Calu3 (cell line): ENCODE results near the gene FNDC3B. TPM values are rescaled to one million over a fixed set of nuclear protein-coding genes. Genes with fewer than 3 reads are reported as not detected.

Experiments
- BruUV-seq: library from RNA; stranded (reverse); fragments of 400-500 nt; replicated peaks from 2 replicates; lab custom pipeline; 2021; lab: Mats Ljungman, UMichigan
- CTCF ChIA-PET: fragments of 300-600 bp; sonication (Branson Sonifier 250); formaldehyde crosslinking; loops from one replicate; lab custom pipeline; 2022; ENCODE audit warnings: antibody characterized with exemption; lab: Charles Lee
- DNase-seq: peaks from one replicate; pipeline ENCODE4 v3.0.0; 2022
- H3K27ac Mint-ChIP-seq: one replicate; pipeline ENCODE4 v1.8.0; 2022; ENCODE audit warnings: mixed read lengths; ENCODE audit not compliant: unreplicated experiment
- H3K27me3 Mint-ChIP-seq: one replicate; pipeline ENCODE4 v1.8.0; 2022; ENCODE audit warnings: mixed read lengths; ENCODE audit not compliant: unreplicated experiment
- H3K36me3 Mint-ChIP-seq: one replicate; pipeline ENCODE4 v1.8.0; 2022; ENCODE audit warnings: mild to moderate bottlenecking, moderate library complexity, mixed read lengths; ENCODE audit not compliant: insufficient read depth, unreplicated experiment
- H3K4me1 Mint-ChIP-seq: one replicate; pipeline ENCODE4 v1.8.0; 2022; ENCODE audit warnings: mild to moderate bottlenecking, low read depth, mixed read lengths; ENCODE audit not compliant: unreplicated experiment
- H3K4me3 Mint-ChIP-seq: one replicate; pipeline ENCODE4 v1.8.0; 2022; ENCODE audit warnings: mild to moderate bottlenecking, low read depth, moderate library complexity, mixed read lengths; ENCODE audit not compliant: unreplicated experiment
- H3K9me3 Mint-ChIP-seq: one replicate; pipeline ENCODE4 v1.8.0; 2022; ENCODE audit warnings: low read depth, mixed read lengths; ENCODE audit not compliant: unreplicated experiment
- intact Hi-C: fragments of 100-400 bp; cut with micrococcal nuclease; formaldehyde crosslinking; loops from one replicate; pipeline ENCODE4 v1.10.0; 2022; ENCODE audit not compliant: unreplicated experiment
- total RNA-seq: library from RNA; stranded (reverse); gene quantifications from 2 replicates; pipeline ENCODE4 v1.2.3, GENCODE V29; 2022
- TF ChIP-seq, protein P1 (sequence below): fragments of 200-600 bp; IDR thresholded peaks from one replicate; pipeline ENCODE4 v1.8.0; 2022; ENCODE audit warnings: antibody characterized with exemption; ENCODE audit not compliant: unreplicated experiment

The FNDC3B gene
- total RNA-seq, 1 experiment from 2014 or later: 453 TPM

GRCh38 chr3:172444821-172445220, 405.4 kb downstream of the FNDC3B start:
- intact Hi-C loops: no loop called here
- no peak for DNase-seq
- CTCF ChIA-PET: interaction anchor here (0.5 kb wide), 1 partner anchor 32 kb away, joined by 3 read pairs; no protein-coding TSS in a partner anchor
- Mint-ChIP-seq H3K36me3 (no peaks in the 10 kb centered on the region), H3K27ac (no peak overlapping the region), H3K27me3 (peaks cover 39% of the 10 kb centered on the region), H3K4me3 (no peak overlapping the region), H3K9me3 (peaks cover 7% of the 10 kb centered on the region), H3K4me1 (no peaks in the 10 kb centered on the region)
- BruUV-seq: no TSS peak
- TF ChIP-seq, protein P1, sequence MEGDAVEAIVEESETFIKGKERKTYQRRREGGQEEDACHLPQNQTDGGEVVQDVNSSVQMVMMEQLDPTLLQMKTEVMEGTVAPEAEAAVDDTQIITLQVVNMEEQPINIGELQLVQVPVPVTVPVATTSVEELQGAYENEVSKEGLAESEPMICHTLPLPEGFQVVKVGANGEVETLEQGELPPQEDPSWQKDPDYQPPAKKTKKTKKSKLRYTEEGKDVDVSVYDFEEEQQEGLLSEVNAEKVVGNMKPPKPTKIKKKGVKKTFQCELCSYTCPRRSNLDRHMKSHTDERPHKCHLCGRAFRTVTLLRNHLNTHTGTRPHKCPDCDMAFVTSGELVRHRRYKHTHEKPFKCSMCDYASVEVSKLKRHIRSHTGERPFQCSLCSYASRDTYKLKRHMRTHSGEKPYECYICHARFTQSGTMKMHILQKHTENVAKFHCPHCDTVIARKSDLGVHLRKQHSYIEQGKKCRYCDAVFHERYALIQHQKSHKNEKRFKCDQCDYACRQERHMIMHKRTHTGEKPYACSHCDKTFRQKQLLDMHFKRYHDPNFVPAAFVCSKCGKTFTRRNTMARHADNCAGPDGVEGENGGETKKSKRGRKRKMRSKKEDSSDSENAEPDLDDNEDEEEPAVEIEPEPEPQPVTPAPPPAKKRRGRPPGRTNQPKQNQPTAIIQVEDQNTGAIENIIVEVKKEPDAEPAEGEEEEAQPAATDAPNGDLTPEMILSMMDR: no peak

GRCh38 chr3:172446198-172446597, 406.8 kb downstream of the FNDC3B start:
- no peaks in the 10 kb centered on the region for H3K36me3 Mint-ChIP-seq
- no peaks in the 10 kb centered on the region for H3K4me1 Mint-ChIP-seq
- BruUV-seq: no TSS peak
- peaks cover 35% of the 10 kb centered on the region for H3K27me3 Mint-ChIP-seq
- H3K9me3 Mint-ChIP-seq: peaks cover 7% of the 10 kb centered on the region
- no peak overlapping the region for H3K27ac Mint-ChIP-seq
- DNase-seq: no peak
- no peak overlapping the region for H3K4me3 Mint-ChIP-seq
- CTCF ChIA-PET: no interaction called here
- intact Hi-C loops: no loop called here
- TF ChIP-seq, protein P1: no peak

- Mint-ChIP-seq H3K4me3 (no peak within 1 kb of the TSS), H3K9me3 (peaks cover 7% of the 10 kb centered on the region), H3K36me3 (no peaks in the 10 kb centered on the region), H3K27me3 (peaks cover 35% of the 10 kb centered on the region), H3K4me1 (no peaks in the 10 kb centered on the region), H3K27ac (no peak within 1 kb of the TSS)
- CTCF ChIA-PET: no interaction called here
- TF ChIP-seq, protein P1: no peak
- no peak for DNase-seq
- intact Hi-C loops: no loop called here
- BruUV-seq: no TSS peak
These were observed 408.5 kb downstream of the FNDC3B start, which contains the start of gene GHSR for GRCh38 chr3:172447611-172448579. Gene GHSR, minus strand, starts transcription at chr3:172448456. Its CDS starts 43 bp downstream, at chr3:172448413.

- no TSS peak for BruUV-seq
- TF ChIP-seq, protein P1: no peak
- CTCF ChIA-PET: no interaction called here
These were observed 409.5 kb downstream of the FNDC3B start for GRCh38 chr3:172448661-172449465.

More at GRCh38 chr3:172448661-172449465, 409.5 kb downstream of the FNDC3B start:
- peaks cover 7% of the 10 kb centered on the region for H3K9me3 Mint-ChIP-seq
- H3K27ac Mint-ChIP-seq: no peak overlapping the region
- no peak for DNase-seq
- no peaks in the 10 kb centered on the region for H3K36me3 Mint-ChIP-seq
- no peaks in the 10 kb centered on the region for H3K4me1 Mint-ChIP-seq
- intact Hi-C loops: no loop called here
- H3K27me3 Mint-ChIP-seq: peaks cover 35% of the 10 kb centered on the region
- no peak overlapping the region for H3K4me3 Mint-ChIP-seq
